ENCODE measurements around the gene FAHD2A. TPM values are rescaled to one million over a fixed set of nuclear protein-coding genes. Genes with fewer than 3 reads are reported as not detected.
"Not testable (repeated sequence)": the region's sequence is repeated elsewhere in the genome, so short reads cannot be mapped to it uniquely, and the experiment has no call there.

The FAHD2A gene
- total RNA-seq, 1 donor from 2014 or later: 22.8 TPM

DNA sequence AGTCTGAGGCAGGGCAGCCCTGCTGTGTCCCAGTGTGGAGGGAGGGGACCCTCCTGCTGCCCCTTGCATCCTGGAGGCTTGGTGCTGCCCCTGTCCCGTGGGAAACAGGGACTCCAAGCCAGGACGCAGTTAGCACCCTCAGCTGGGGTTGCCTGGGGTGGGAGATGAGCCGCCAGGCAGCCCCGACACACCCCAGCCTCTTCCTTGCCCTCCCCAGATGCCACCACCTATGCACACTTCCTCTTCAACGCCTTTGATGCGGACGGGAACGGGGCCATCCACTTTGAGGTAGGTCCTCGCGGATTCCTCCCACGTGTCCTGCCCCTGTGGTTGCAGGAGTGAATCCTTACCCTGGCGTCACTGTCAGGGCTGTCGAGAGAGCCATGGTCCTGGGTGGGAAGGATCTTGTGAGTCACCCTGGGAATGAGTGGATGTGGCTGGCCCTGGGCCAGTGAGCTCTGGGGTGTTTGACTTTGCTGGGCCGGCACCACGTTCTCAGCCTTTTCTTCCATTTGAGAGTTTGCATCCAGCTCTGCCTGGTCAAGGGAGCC is 27.5 kb upstream of the FAHD2A start:
- Histone ChIP-seq H3K36me3 (no peaks in the 10 kb centered on the region), H3K9me3 (no peaks in the 10 kb centered on the region), H3K4me1 (no peaks in the 10 kb centered on the region), H3K27me3 (no peaks in the 10 kb centered on the region), H3K4me3 (no peak overlapping the region), H3K27ac (no peak overlapping the region)
- ATAC-seq (no peak), DNase-seq (peak; percentile 41)
- intact Hi-C loops (cut with DNase I): no loop called here
- TF ChIP-seq, protein P1, sequence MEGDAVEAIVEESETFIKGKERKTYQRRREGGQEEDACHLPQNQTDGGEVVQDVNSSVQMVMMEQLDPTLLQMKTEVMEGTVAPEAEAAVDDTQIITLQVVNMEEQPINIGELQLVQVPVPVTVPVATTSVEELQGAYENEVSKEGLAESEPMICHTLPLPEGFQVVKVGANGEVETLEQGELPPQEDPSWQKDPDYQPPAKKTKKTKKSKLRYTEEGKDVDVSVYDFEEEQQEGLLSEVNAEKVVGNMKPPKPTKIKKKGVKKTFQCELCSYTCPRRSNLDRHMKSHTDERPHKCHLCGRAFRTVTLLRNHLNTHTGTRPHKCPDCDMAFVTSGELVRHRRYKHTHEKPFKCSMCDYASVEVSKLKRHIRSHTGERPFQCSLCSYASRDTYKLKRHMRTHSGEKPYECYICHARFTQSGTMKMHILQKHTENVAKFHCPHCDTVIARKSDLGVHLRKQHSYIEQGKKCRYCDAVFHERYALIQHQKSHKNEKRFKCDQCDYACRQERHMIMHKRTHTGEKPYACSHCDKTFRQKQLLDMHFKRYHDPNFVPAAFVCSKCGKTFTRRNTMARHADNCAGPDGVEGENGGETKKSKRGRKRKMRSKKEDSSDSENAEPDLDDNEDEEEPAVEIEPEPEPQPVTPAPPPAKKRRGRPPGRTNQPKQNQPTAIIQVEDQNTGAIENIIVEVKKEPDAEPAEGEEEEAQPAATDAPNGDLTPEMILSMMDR (IDR thresholded peaks at IDR 0.05): no peak

DNA sequence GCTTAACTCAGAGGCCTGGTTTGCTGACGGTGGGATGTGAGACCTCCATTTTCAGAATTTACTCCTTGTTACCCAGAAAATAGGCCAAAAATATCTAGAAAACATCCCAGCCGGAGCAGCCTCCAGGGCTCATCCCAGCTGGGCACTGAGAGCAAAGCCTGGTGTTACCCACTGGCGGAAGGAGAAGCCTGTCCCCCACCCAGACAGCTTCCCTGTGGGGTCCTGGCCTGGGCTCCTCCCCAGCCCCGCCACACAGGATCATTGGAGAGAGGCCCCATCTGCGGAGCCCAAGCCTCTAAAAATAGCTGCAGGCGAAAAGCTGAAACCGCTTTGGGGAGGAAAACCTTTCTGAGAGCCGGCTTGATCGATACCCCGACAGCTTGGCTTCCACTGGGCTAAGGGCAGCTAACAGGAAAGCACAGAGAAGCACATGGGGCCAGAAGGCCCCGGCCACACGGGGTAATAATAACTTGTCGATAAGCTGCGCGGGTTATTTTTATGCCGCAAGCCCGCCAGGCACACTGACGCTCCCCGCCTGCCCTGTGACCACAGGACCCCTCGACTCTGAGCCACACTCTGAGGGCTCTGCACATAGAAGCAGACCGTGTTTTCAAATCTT is 26.9 kb upstream of the FAHD2A start:
- no peak overlapping the region for H3K27ac ChIP-seq
- H3K4me1 ChIP-seq: no peaks in the 10 kb centered on the region
- intact Hi-C loops (cut with DNase I): no loop called here
- H3K27me3 ChIP-seq: no peaks in the 10 kb centered on the region
- H3K4me3 ChIP-seq: no peak overlapping the region
- H3K9me3 ChIP-seq: no peaks in the 10 kb centered on the region
- DNase-seq: peak; percentile 47
- H3K36me3 ChIP-seq: no peaks in the 10 kb centered on the region
- TF ChIP-seq, protein P1 (IDR thresholded peaks at IDR 0.05): no peak
- no peak for ATAC-seq

DNA sequence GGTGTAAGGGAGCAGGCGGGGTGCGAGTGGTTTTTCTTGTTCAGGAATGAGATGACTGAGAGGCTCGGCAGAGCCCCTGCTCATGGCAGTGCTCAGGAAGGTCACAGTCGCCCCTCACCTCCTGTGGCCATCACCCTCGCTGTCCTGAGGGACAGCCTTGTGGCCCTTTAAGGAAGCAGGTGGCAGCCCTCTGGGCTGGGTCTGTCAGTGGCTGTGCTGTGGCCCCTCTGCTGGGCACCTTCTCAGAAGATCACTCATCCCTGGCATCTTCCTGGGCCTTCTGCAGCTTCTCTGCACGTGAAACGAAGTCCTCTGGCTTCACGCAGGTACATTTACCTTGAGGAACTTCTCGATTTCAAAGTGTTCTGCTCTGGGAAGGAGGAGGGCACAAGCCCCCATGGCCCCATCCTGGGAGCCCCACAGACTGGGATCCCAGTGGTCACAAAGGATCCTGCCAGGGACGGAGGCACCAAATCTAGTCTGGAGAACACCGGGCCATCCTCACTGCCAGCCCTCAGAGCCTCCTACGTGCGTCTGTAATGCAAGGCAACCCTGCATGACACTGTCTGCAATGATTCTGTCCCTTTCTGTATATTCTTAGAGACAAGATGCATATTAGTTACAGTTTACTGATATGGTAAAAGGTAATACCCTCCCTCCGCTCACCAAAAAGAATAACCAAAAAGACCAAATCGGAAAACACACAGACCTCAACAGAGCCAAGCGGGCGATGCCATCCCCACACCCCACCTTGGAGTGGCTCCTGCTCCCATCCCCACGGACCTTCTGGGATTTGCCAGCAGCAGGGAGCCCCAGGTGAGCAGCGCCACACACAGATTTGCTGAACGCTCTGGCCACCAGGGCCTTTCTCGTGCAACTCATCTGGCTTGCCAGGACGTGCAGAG is 25.9 kb upstream of the FAHD2A start:
- H3K9me3 ChIP-seq: no peaks in the 10 kb centered on the region
- intact Hi-C loops (cut with DNase I): no loop called here
- DNase-seq: peak; percentile 51

DNA sequence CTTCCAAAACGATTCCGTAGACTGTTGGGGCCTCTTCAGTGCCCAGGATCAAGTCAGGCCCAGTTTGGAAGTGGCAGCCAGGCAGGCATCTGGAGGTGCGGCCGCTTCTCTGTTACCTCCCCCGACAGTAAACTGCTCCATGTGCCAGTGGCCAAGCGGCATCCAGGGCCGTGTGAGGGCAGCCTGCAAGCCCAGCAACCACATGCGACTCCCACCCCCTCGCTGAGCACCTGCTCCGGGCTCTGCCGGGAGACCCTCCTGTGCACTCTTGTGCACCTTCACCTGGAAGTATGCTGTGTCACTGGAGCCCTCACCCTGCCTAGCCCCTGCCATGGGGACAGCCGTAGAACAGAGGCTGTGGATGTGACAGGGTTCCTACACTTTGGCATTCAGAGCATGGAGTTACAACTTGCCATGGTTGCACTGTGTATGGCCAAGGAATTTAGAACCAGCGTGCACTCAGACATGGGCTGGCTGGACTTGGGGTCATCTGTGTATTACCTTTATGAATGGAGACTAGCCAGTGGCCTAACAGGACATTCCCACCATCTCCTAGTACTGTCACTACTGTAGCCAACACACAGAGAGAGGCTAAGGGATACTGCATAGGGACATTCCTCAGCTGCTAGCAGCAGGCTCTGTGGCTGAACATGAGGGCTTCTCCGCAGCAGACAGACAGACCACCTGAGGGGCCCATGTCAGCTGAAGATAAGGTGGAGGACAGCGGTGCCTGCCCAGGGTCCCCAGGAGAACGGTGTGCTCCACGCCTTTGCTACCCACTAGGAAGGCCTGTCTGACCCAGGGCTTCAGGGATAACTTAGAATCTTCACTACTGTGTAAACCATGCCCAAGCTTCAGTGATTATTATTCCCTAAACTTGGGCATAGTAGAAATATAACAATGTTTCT is 25.0 kb upstream of the FAHD2A start:
- DNase-seq: peak; percentile 51
- TF ChIP-seq, protein P1 (IDR thresholded peaks at IDR 0.05): no peak

More for the DNA sequence above, 25.9 kb upstream of the FAHD2A start:
- no peak for ATAC-seq
- no peaks in the 10 kb centered on the region for H3K4me1 ChIP-seq
- H3K36me3 ChIP-seq: no peaks in the 10 kb centered on the region
- TF ChIP-seq, protein P1 (IDR thresholded peaks at IDR 0.05): no peak
- H3K27me3 ChIP-seq: no peaks in the 10 kb centered on the region
- H3K4me3 ChIP-seq: no peak overlapping the region
- H3K27ac ChIP-seq: no peak overlapping the region

DNA sequence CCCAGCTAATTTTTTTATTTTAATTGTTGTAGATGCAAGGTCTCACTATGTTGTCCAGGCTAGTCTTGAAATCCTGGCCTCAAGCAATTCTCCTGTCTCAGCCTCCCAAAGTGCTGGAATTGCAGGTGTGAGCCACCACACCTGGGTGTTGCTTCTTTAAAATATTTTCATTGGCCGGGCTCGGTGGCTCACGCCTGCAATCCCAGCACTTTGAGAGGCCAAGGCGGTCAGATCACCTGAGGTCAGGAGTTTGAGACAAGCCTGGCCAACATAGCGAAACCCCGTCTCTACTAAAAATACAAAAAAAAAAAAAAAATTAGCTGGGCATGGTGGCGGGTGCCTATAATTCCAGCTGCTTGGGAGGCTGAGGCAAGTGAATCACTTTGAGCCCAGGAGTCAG is 24.2 kb upstream of the FAHD2A start:
- H3K27ac ChIP-seq; H3K27me3 ChIP-seq; DNase-seq; H3K4me3 ChIP-seq; intact Hi-C loops (cut with DNase I); H3K4me1 ChIP-seq; ATAC-seq; H3K9me3 ChIP-seq; H3K36me3 ChIP-seq: not testable (repeated sequence)

More for the DNA sequence above, 25.0 kb upstream of the FAHD2A start:
- no peaks in the 10 kb centered on the region for H3K4me1 ChIP-seq
- intact Hi-C loops (cut with DNase I): no loop called here
- H3K9me3 ChIP-seq: no peaks in the 10 kb centered on the region
- H3K27me3 ChIP-seq: no peaks in the 10 kb centered on the region
- no peak overlapping the region for H3K27ac ChIP-seq
- H3K36me3 ChIP-seq: no peaks in the 10 kb centered on the region
- no peak overlapping the region for H3K4me3 ChIP-seq
- no peak for ATAC-seq
